MV-4-11 (cell line): Measurements from ENCODE around the gene SLC36A4.

ENCODE experiments used
- DNase-seq: peaks from one replicate; lab custom pipeline; 2025; lab: John Stamatoyannopoulos, UW

The SLC36A4 gene

DNA sequence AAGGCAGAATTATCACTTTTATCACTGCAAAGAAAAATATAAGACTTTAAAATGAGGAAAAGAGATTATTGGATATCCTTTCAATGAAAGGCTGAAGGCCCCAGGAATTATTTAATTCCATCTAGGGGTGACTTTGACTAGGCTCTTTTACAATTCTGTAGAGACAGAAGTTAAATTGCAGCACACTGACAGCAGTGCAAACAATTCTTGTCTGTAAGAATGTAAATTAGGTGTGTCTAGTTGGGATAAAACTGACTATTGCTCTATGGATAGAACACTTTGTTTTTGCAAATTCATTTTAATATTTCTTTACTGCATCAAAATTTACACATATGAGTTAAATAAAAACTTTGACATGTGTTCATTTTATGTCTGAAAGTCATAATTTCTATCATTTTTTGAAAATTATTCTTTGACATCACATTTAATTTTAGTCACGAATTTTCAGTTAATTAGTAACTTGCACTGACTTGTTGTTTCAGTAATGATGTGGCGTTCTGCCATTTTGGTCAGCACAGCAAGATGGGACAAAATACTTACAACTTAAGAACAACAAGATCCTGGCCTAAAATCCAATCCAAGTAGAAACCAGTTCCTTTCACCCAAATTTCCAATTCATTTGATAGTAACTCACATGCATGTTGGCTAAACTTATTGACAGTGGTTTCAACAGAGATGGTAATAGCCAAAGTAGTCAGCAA lies 75.1 kb downstream of the SLC36A4 start:
- DNase-seq, result no peak

DNA sequence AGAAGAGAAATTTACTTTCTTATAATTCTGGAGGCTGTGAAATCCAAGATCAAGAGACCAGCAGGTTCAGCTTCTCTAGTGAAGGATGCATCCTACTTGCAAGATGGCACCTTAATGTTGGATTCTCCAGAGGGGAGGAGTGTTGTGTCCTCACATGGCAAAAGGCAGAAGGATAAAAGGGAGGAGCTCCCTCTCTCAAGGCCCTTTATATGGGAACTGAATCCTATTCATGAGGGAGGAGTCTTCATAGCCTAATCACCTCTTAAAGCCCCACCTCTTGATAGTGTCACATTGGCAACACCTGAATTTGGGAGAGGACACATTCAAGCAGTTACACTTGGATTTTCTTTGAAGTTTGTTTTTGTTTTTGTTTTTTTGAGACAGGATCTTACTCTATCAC lies 79.5 kb downstream of the SLC36A4 start:
- no peak for DNase-seq

DNA sequence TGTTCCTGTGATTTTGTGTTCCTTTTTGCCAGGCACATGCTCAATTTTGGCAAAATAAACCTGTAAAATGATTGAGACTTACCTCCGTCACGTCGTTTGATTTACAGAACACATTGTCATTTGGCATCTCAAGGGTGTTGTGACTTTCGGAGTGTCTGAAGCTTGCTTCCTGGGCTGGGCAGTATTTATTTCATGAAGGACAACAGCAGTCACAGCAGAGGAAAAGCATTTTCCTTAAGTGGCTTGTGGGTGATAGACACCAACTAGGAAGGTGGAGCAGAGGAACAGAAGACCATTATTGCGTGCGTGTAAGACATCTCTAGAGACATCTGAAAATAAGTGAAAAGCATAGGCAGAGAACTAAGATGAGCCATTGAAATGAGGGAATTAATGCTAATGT lies 80.2 kb downstream of the SLC36A4 start:
- DNase-seq, result no peak

DNA sequence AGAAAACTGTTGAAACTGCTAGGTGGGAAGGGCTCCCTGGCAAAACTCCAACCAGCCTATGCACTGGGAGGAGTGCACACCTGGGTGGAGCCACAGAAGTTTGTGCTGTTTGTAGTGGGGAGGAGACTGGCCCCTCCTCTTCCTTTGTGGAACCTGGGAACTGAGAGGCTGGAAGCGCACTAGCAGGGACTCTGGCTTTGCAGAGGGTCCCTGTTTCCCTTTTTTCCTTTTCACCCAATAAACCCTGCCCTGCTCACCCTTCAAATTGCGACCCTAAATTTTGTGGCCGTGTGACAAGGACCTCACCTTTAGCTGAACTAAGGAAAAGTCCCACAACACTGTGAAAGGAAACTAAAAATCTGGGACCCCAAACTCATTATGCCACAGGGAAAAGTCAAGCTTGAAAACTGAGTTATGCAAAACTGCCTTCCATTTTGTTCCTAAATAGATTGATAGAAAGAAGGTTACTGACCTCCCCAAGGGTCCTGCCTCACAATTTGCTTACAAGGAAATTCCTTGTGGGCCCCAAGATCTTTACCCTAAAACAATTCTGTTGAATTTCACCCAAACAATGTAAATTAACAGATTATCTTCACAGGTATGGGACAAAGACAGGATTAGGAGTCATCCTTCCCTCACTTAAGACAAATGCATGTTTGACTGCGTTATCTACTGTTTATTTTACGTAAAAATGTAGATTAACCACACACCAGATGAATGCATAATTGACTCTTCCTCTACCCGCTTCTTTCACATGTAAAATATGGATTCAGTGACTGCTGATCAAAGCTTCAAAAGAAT lies 81.0 kb downstream of the SLC36A4 start:
- no peak for DNase-seq

DNA sequence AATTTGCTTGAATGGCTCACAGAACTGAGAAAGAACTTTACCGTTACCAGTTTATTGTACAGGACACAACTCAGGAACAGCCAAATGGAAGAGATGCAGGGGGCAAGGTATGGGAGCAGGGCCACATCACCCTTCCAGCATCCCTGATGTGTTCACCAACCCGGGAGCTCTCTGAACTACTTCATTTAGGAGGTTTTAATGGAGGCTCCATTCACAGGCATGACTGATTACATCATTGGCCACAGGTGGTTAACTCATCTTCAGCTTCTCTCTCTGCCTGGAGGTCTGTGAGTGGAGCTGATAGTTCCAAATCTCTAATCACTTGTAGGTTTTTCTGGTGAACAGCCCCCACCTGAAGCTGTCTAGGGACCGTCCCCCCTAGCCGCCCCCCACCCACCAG lies 83.5 kb downstream of the SLC36A4 start:
- no peak for DNase-seq

DNA sequence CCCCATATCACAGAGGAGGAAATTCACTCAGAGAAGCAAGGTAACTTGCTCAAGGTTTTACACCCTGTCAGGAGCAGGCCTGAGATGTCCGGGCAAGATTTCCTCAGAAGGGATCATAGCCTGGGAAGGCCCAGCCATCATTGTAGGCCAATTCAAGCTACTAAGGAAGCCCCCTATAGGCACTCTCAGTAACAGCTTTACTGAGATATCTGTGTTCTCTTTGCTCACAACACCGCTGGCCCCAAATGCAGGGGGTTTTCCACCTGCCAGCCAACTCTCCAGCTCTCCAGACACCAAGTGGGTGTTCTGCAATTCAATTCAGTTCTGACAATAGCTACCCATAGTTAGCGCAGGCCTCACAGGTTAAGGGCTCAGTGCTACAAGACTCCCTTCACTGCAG lies 84.0 kb downstream of the SLC36A4 start:
- no peak for DNase-seq

DNA sequence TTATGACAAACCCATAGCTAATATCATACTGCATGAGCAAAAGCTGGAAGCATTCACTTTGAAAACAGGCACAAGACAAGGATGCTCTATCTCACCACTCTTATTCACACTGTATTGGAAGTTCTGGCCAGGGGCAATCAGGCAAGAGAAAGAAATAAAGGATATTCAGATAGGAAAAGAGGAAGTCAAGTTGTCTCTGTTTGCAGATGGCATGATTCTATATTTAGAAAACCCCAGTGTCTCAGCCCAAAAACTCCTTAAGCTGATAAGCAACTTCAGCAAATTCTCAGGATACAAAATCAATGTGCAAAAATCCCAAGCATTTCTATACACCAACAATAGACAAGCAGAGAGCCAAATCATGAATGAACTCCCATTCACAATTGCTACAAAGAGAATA lies 86.6 kb downstream of the SLC36A4 start:
- peak; percentile 43 for DNase-seq

DNA sequence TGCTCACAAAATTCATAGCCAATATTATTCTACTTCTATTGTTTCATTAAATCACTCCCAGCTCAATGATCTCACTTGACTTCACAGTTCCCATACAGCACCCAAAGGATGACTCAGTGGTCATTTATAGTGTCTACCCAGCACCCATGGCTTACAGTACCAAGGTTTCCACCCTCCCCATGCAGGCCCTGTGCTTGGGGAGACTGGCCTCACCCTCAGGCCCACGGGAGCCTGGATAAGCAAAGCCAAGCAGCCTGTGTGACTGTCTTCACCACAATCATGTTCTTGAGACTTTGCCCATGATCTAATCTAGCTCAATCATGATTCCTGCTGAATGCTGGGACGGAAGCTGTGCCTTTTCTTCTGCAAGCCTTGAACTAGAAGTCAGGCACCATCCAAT lies 97.6 kb downstream of the SLC36A4 start:
- no peak for DNase-seq

DNA sequence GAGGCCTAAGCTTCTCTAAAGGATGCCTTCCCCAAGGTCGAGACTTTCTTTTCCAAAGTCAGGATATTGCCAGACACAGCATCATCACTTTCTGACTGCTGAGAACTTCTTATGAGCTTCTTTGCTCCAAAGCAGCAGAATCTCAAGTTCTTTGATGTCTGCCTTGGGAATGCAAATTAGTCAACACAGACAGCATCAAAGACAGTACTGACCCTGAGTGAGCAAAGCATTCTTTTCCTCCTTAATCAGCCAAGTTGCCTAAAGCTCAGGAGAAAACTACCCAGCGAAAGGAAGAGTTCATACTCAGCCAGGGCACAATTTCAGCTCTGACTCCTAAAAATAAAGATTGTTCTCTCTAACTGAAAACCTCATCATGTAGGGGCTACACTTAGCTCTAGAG lies 98.0 kb downstream of the SLC36A4 start:
- DNase-seq, result no peak
